SK-N-SH (cell line): ENCODE measurements around the gene KDSR. TPM values are rescaled to one million over a fixed set of nuclear protein-coding genes. Genes with fewer than 3 reads are reported as not detected.

Experiments used
- CTCF ChIA-PET: fragments of 300-600, 350-600 bp; formaldehyde crosslinking; extraction: SDS; loops from one replicate; lab custom pipeline; 2021; lab: Yijun Ruan, JAX
- POLR2A ChIA-PET: fragments of 350-600 bp; sonication (Branson Sonifier 250); formaldehyde crosslinking; extraction: SDS; loops from one replicate; lab custom pipeline; 2020; ENCODE audit warnings: antibody characterized with exemption, inconsistent platforms; lab: Yijun Ruan, JAX
- DNase-seq: peaks from one replicate; pipeline ENCODE4 v3.0.0; 2012
- H2AFZ ChIP-seq: fragments of 200-600 bp; sonication (generic); 2 replicates; pipeline ENCODE4 v1.8.1; 2016; ENCODE audit warnings: antibody characterized with exemption, mild to moderate bottlenecking, low read depth
- H3F3A ChIP-seq: fragments of 200-600 bp; sonication (generic); replicated peaks from 2 replicates; pipeline ENCODE3; 2016; ENCODE audit warnings: antibody characterized with exemption, mild to moderate bottlenecking; ENCODE audit not compliant: insufficient read depth
- H3K27ac ChIP-seq, 2 experiments: fragments of 200-500 bp in 1 of 2; fragments of 200-600 bp in 1 of 2; sonication (Bioruptor generic) in 1 of 2; sonication (generic), shearing (Covaris generic) in 1 of 2; 2 replicates each; pipeline versions ENCODE4 v1.5.1 to v1.6.1; 2014 to 2016; ENCODE audit warnings: low read depth in 2 of 2, inconsistent platforms in 1 of 2, low read length in 1 of 2, mild to moderate bottlenecking in 1 of 2, mixed read lengths in 1 of 2
- H3K27me3 ChIP-seq: fragments of 200-600 bp; sonication (generic), shearing (Covaris generic); 2 replicates; pipeline ENCODE4 v1.6.1; 2016; ENCODE audit warnings: mixed run types; ENCODE audit not compliant: insufficient read depth
- H3K36me3 ChIP-seq, 2 experiments: fragments of 200-500 bp in 1 of 2; fragments of 200-600 bp in 1 of 2; sonication (Bioruptor generic) in 1 of 2; sonication (generic) in 1 of 2; replicated peaks in 1 of 2; 2 replicates each; pipeline versions ENCODE3 to v1.5.1; 2014 to 2016; ENCODE audit warnings: low read length in 1 of 2, mild to moderate bottlenecking in 1 of 2; ENCODE audit not compliant: insufficient read depth in 2 of 2, control insufficient read depth in 1 of 2
- H3K4me1 ChIP-seq, 2 experiments: fragments of 200-500 bp in 1 of 2; fragments of 200-600 bp in 1 of 2; sonication (Bioruptor generic) in 1 of 2; sonication (generic), shearing (Covaris generic) in 1 of 2; 2 replicates each; pipeline versions ENCODE4 v1.5.1 to v1.6.1; 2014 to 2016; ENCODE audit warnings: low read depth in 1 of 2, low read length in 1 of 2, mixed run types in 1 of 2; ENCODE audit not compliant: insufficient read depth in 2 of 2, control insufficient read depth in 1 of 2
- H3K4me2 ChIP-seq: fragments of 200-600 bp; sonication (generic), shearing (Covaris generic); 2 replicates; pipeline ENCODE4 v1.6.1; 2017; ENCODE audit warnings: mixed run types
- H3K4me3 ChIP-seq, 2 experiments: fragments of 200-500 bp in 1 of 2; fragments of 200-600 bp in 1 of 2; sonication (Bioruptor generic) in 1 of 2; sonication (generic), shearing (Covaris generic) in 1 of 2; 2 replicates each; pipeline versions ENCODE4 v1.5.1 to v1.8.1; 2014 to 2016; ENCODE audit warnings: low read depth in 2 of 2, inconsistent platforms in 1 of 2, low read length in 1 of 2, mild to moderate bottlenecking in 1 of 2, mixed read lengths in 1 of 2, moderate library complexity in 1 of 2
- H3K79me2 ChIP-seq: fragments of 200-600 bp; sonication (generic); 2 replicates; pipeline ENCODE4 v1.8.1; 2017; ENCODE audit warnings: mild to moderate bottlenecking; ENCODE audit not compliant: insufficient read depth
- H3K9ac ChIP-seq: fragments of 200-600 bp; sonication (generic); 2 replicates; pipeline ENCODE4 v1.6.1; 2017; ENCODE audit warnings: mixed run types
- H3K9me2 ChIP-seq: fragments of 200-600 bp; sonication (generic); 2 replicates; pipeline ENCODE4 v1.6.1; 2017; ENCODE audit warnings: mixed run types
- H3K9me3 ChIP-seq: fragments of 200-600 bp; sonication (generic); 2 replicates; pipeline ENCODE4 v1.6.1; 2017; ENCODE audit warnings: mixed run types, mild to moderate bottlenecking, moderate library complexity
- H4K20me1 ChIP-seq: fragments of 200-600 bp; sonication (generic); 2 replicates; pipeline ENCODE4 v1.6.1; 2017; ENCODE audit warnings: mild to moderate bottlenecking, mixed run types; ENCODE audit not compliant: insufficient read depth
- EZH2phosphoT487 ChIP-seq: fragments of 200-600 bp; sonication (generic); IDR thresholded peaks from 2 replicates; pipeline ENCODE4 v1.6.1; 2017; ENCODE audit warnings: low read depth, mixed run types, mild to moderate bottlenecking, antibody characterized with exemption, moderate library complexity, borderline replicate concordance
- FOXJ3 ChIP-seq: sonication (generic); formaldehyde crosslinking; IDR thresholded peaks from 2 replicates; pipeline ENCODE4 v1.5.1; 2020; ENCODE audit warnings: mild to moderate bottlenecking, missing genetic modification reagents
- FOXM1 ChIP-seq: IDR thresholded peaks from 2 replicates; pipeline ENCODE4 v1.4.0; 2012; ENCODE audit warnings: low read depth, mild to moderate bottlenecking
- GATA2 ChIP-seq: sonication (generic); formaldehyde crosslinking; IDR thresholded peaks from 2 replicates; pipeline ENCODE4 v1.5.0; 2020; ENCODE audit warnings: mild to moderate bottlenecking, missing genetic modification reagents
- MXI1 ChIP-seq: IDR thresholded peaks from 2 replicates; pipeline ENCODE4 v1.6.1; 2012; ENCODE audit warnings: mild to moderate bottlenecking, low read depth, low read length, improper control_type of control experiment
- NFIC ChIP-seq: IDR thresholded peaks from 2 replicates; pipeline ENCODE4 v1.4.0; 2012; ENCODE audit warnings: borderline replicate concordance
- RFX5 ChIP-seq: IDR thresholded peaks from 2 replicates; pipeline ENCODE4 v1.6.1; 2012; ENCODE audit warnings: mild to moderate bottlenecking, improper control_type of control experiment, low read length
- SIN3A ChIP-seq: IDR thresholded peaks from 2 replicates; pipeline ENCODE4 v1.6.1; 2012; ENCODE audit warnings: low read depth, mild to moderate bottlenecking, low read length, moderate library complexity, borderline replicate concordance
- WGBS: methylation state at CpG from one replicate; pipeline ENCODE4 v1.1.6; 2017; ENCODE audit warnings: low lambda C conversion rate; 5-methylcytosine and 5-hydroxymethylcytosine counted together
- polyA plus RNA-seq, 3 experiments: library from polyadenylated mRNA; depleted of rRNA; stranded (reverse); fragments of >200 nt; gene quantifications; 2 replicates each; pipeline ENCODE4 v1.2.3, GENCODE V29; 2012
- TF ChIP-seq, protein P1 (sequence below): IDR thresholded peaks from 2 replicates; pipeline ENCODE4; 2012
- TF ChIP-seq, protein P2 (sequence below): IDR thresholded peaks from 2 replicates; pipeline ENCODE4 v1.6.1; 2012; ENCODE audit warnings: mild to moderate bottlenecking, low read depth, low read length, moderate library complexity
- TF ChIP-seq, protein P3 (sequence below): fragments of 150-350 bp; IDR thresholded peaks from 2 replicates; pipeline ENCODE4 v1.6.1; 2016; ENCODE audit warnings: mild to moderate bottlenecking, low read depth, low read length
- TF ChIP-seq, protein P4 (sequence below): IDR thresholded peaks from 2 replicates; pipeline ENCODE4 v1.4.0; 2012; ENCODE audit warnings: low read depth, borderline replicate concordance

KDSR gene
- polyA plus RNA-seq, 1 of the 3 experiments (the other 2 are of a cell fraction), result 22.3 TPM

DNA sequence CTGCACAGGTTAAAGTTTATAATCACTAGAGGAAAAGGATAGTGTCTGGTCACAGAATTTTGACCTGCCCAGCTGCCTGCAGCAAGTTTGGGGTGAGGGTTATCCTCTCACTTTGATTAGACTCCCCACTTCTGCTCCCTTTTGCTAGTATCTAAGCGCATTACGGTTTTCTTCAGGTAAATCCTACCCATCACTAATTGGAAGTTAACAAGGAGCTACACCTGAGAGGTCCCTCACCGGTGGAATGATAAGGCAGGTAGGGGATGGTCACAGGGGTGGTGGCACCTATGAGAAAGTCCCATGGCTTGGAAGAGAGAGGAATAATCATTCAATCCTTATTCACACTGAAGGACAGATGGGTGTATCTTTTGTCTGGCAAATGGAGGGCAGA is 55.0 kb downstream of the KDSR start:
- no peak for DNase-seq
- WGBS, result 91% methylated on average over 3 of the region's 3 CpGs
- no peaks in the 10 kb centered on the region for H3K9me2 ChIP-seq
- no peak overlapping the region for H3K4me3 ChIP-seq
- H3K36me3 ChIP-seq, result no peaks in the 10 kb centered on the region
- TF ChIP-seq MXI1 (no peak), EZH2phosphoT487 (no peak), GATA2 (CRISPR knock-in tag) (no peak), SIN3A (no peak), RFX5 (no peak)
- TF ChIP-seq, protein P1, sequence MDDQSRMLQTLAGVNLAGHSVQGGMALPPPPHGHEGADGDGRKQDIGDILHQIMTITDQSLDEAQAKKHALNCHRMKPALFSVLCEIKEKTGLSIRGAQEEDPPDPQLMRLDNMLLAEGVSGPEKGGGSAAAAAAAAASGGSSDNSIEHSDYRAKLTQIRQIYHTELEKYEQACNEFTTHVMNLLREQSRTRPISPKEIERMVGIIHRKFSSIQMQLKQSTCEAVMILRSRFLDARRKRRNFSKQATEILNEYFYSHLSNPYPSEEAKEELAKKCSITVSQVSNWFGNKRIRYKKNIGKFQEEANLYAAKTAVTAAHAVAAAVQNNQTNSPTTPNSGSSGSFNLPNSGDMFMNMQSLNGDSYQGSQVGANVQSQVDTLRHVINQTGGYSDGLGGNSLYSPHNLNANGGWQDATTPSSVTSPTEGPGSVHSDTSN, result no peak
- TF ChIP-seq, protein P2, sequence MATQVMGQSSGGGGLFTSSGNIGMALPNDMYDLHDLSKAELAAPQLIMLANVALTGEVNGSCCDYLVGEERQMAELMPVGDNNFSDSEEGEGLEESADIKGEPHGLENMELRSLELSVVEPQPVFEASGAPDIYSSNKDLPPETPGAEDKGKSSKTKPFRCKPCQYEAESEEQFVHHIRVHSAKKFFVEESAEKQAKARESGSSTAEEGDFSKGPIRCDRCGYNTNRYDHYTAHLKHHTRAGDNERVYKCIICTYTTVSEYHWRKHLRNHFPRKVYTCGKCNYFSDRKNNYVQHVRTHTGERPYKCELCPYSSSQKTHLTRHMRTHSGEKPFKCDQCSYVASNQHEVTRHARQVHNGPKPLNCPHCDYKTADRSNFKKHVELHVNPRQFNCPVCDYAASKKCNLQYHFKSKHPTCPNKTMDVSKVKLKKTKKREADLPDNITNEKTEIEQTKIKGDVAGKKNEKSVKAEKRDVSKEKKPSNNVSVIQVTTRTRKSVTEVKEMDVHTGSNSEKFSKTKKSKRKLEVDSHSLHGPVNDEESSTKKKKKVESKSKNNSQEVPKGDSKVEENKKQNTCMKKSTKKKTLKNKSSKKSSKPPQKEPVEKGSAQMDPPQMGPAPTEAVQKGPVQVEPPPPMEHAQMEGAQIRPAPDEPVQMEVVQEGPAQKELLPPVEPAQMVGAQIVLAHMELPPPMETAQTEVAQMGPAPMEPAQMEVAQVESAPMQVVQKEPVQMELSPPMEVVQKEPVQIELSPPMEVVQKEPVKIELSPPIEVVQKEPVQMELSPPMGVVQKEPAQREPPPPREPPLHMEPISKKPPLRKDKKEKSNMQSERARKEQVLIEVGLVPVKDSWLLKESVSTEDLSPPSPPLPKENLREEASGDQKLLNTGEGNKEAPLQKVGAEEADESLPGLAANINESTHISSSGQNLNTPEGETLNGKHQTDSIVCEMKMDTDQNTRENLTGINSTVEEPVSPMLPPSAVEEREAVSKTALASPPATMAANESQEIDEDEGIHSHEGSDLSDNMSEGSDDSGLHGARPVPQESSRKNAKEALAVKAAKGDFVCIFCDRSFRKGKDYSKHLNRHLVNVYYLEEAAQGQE, result no peak
- TF ChIP-seq, all 33 proteins: peak for 0
- Histone ChIP-seq H3F3A (peaks cover 5% of the 10 kb centered on the region), H3K9ac (no peak overlapping the region), H3K27me3 (no peaks in the 10 kb centered on the region), H3K27ac (no peak overlapping the region), H3K4me2 (no peak overlapping the region), H3K79me2 (no peaks in the 10 kb centered on the region), H4K20me1 (no peaks in the 10 kb centered on the region), H3K4me1 (peaks cover 4 to 23% of the 10 kb centered on the region in 2 experiments; a peak in 2 of 4 replicates), H2AFZ (no peak overlapping the region), H3K9me3 (no peaks in the 10 kb centered on the region)
- ChIA-PET POLR2A (interaction anchor here (0.5 kb wide), 1 partner anchor 22 kb away, joined by 4 read pairs; no protein-coding TSS in a partner anchor), CTCF (interaction anchor here (1.0 to 1.6 kb wide), 3 partner anchors 28 to 181 kb away, joined by 3 to 4 read pairs (median 3); no protein-coding TSS in a partner anchor)

DNA sequence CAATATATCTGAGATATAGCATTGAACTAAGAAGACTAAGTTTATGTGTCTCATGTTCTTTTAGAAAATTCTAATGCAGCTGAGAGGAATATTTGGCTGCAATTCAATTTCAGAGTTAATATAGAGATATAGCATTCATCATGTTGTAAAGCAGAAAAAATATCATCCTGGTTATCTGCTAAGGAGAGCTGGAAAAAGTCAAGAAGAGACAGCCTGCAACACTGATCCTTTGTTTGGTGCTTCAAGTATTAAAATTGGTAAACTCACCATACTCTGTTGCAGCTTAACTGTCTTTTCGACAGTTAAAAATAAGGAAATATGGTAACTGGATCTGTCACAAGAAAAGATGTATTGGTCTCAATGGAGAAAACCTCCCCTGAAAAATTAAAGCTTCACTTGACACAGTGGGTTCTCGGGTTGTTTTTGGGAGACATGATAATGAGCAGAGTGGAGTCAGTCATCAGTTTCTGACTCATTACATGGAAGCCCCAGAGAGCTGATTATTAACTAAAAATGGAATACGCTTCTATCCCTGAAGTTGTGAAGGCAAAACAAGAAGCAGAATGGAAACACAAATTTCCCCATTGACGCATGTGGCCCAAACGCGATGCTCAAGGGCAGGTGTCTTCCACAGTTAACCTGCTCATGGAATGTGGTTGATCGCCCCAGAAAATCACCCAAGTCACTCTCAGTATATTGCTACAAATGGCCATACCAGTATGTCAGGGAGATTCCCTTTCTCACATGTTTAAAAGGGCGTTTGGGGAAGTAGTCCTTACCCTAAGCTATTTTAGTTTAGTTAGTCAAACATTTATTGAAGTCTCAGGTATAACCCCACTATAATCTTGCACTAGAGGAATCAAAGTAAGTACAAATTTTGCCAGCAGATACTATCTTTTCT is 55.6 kb downstream of the KDSR start:
- Histone ChIP-seq H3K9me2 (no peaks in the 10 kb centered on the region), H2AFZ (no peak overlapping the region), H3K4me3 (no peak overlapping the region), H3K79me2 (no peaks in the 10 kb centered on the region), H3K9ac (no peak overlapping the region), H4K20me1 (no peaks in the 10 kb centered on the region), H3K36me3 (no peaks in the 10 kb centered on the region), H3K4me2 (no peak overlapping the region), H3K9me3 (no peaks in the 10 kb centered on the region), H3K27me3 (no peaks in the 10 kb centered on the region), H3K27ac (no peak overlapping the region), H3F3A (peaks cover 3% of the 10 kb centered on the region), H3K4me1 (peaks cover 4 to 29% of the 10 kb centered on the region in 2 experiments; a peak in 2 of 4 replicates)
- WGBS, result 86% methylated on average over 8 of the region's 8 CpGs
- ChIA-PET POLR2A (interaction anchor here (0.5 kb wide), 1 partner anchor 23 kb away, joined by 4 read pairs; no protein-coding TSS in a partner anchor), CTCF (interaction anchor here (0.8 to 1.7 kb wide), 6 partner anchors 12 to 295 kb away, joined by 3 to 10 read pairs (median 4); no protein-coding TSS in a partner anchor)
- no peak for DNase-seq
- TF ChIP-seq, protein P2, result no peak
- TF ChIP-seq SIN3A (no peak), FOXM1 (no peak), NFIC (no peak), FOXJ3 (CRISPR knock-in tag) (no peak), GATA2 (CRISPR knock-in tag) (no peak), RFX5 (no peak)
- TF ChIP-seq, protein P3, sequence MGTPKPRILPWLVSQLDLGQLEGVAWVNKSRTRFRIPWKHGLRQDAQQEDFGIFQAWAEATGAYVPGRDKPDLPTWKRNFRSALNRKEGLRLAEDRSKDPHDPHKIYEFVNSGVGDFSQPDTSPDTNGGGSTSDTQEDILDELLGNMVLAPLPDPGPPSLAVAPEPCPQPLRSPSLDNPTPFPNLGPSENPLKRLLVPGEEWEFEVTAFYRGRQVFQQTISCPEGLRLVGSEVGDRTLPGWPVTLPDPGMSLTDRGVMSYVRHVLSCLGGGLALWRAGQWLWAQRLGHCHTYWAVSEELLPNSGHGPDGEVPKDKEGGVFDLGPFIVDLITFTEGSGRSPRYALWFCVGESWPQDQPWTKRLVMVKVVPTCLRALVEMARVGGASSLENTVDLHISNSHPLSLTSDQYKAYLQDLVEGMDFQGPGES, result no peak
- TF ChIP-seq, protein P4, sequence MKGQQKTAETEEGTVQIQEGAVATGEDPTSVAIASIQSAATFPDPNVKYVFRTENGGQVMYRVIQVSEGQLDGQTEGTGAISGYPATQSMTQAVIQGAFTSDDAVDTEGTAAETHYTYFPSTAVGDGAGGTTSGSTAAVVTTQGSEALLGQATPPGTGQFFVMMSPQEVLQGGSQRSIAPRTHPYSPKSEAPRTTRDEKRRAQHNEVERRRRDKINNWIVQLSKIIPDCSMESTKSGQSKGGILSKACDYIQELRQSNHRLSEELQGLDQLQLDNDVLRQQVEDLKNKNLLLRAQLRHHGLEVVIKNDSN, result no peak
